ENCODE measurements around the gene SH2D6.
A peak's percentile ranks its signal among the peaks of the same experiment; 100 is the strongest.
"Not testable (repeated sequence)": the region's sequence is repeated elsewhere in the genome, so short reads cannot be mapped to it uniquely, and the experiment has no call there.

Gene SH2D6

GRCh38 chr2:85409845-85410583 is 8.5 kb upstream of the SH2D6 start, which contains the start of gene CAPG:
CAPG (minus strand) TSS chr2:85410366; CDS start chr2:85402145, 8,221 bp downstream.
- peak within 1 kb of the TSS; percentile 82 for H3K27ac Mint-ChIP-seq

DNA sequence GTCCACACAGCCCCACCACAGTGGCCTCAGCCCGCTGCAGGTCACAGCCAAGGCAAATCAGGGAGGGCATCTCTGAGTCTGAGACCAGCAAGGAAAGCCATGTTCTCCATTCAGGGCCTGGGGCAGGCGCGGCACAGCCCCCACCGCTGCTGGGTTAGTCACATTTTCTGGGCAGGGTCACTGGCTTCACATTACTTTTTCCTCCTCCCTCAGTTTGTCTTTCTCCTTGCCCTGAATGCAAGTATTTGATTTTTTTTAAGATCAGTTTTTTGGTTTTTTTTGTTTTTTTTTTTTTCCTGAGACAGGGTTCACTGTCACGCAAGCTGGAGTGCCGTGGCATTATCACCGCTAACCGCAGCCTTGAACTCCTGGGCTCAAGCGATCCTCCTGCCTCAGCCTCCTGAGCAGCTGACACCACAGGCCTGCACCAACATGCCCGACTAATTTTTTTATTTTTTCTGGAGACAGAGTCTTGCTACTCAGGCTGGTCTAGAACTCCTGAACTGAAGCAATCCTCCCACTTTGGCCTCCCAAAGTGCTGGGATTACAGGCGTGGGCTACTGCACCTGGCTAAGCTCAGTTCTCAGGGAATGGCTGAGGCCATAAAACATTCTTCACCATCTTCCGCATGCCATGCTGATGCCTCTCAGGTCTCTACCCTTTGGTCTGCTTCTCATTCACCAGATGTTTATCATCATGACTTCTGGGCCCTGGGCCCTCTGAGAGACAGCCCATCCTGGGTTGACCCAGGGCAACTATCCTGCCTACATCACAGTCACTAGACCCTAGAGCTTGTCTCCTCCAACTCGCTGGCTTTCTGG is 7.7 kb upstream of the SH2D6 start:
- no peaks in the 10 kb centered on the region for H3K9me3 Mint-ChIP-seq
- peaks cover 55% of the 10 kb centered on the region for H3K4me1 Mint-ChIP-seq (ENCODE audit: low read depth)
- H3K36me3 Mint-ChIP-seq (ENCODE audit: low read depth), result peaks cover 6% of the 10 kb centered on the region
- peaks cover 4% of the 10 kb centered on the region for H3K27me3 Mint-ChIP-seq (ENCODE audit: low read depth)
- H3K4me3 Mint-ChIP-seq, result peak overlapping the region; percentile 86
- peak overlapping the region; percentile 82 for H3K27ac Mint-ChIP-seq

More at GRCh38 chr2:85409845-85410583, 8.5 kb upstream of the SH2D6 start, which contains the start of gene CAPG:
- H3K9me3 Mint-ChIP-seq, result peaks cover 5% of the 10 kb centered on the region
- H3K4me1 Mint-ChIP-seq (ENCODE audit: low read depth), result peaks cover 58% of the 10 kb centered on the region
- peaks cover 12% of the 10 kb centered on the region for H3K36me3 Mint-ChIP-seq (ENCODE audit: low read depth)
- H3K4me3 Mint-ChIP-seq, result peak within 1 kb of the TSS; percentile 86
- H3K27me3 Mint-ChIP-seq (ENCODE audit: low read depth), result peaks cover 4% of the 10 kb centered on the region

DNA sequence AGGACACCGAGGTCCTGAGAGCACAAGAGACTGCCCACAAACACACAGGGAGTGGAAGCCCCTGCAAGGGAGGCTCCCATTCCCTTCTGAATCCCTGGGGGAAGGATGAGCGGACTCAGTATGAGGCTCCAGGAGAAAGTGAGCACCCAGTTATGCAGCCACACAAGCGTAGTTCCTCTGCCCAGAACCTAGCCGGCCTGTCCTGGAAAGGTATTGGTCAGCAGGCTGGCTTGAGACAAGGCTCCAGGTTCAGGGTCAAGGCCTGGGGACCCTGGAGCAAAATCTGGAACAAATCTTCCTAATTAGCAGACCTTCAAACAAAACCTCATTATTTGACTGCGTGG is 7.1 kb upstream of the SH2D6 start:
- H3K36me3 Mint-ChIP-seq (ENCODE audit: low read depth), result peaks cover 6% of the 10 kb centered on the region
- H3K27ac Mint-ChIP-seq, result no peak overlapping the region
- peaks cover 50% of the 10 kb centered on the region for H3K4me1 Mint-ChIP-seq (ENCODE audit: low read depth)
- H3K9me3 Mint-ChIP-seq, result no peaks in the 10 kb centered on the region
- H3K27me3 Mint-ChIP-seq (ENCODE audit: low read depth), result peaks cover 4% of the 10 kb centered on the region
- H3K4me3 Mint-ChIP-seq, result peak overlapping the region; percentile 52

- H3K4me1 Mint-ChIP-seq (ENCODE audit: low read depth), result peaks cover 41% of the 10 kb centered on the region
- peaks cover 4% of the 10 kb centered on the region for H3K27me3 Mint-ChIP-seq (ENCODE audit: low read depth)
- H3K9me3 Mint-ChIP-seq, result no peaks in the 10 kb centered on the region
- peak overlapping the region; percentile 71 for H3K27ac Mint-ChIP-seq
- no peaks in the 10 kb centered on the region for H3K36me3 Mint-ChIP-seq (ENCODE audit: low read depth)
- peak overlapping the region; percentile 74 for H3K4me3 Mint-ChIP-seq
Measured at GRCh38 chr2:85413592-85414420, 4.7 kb upstream of the SH2D6 start.

GRCh38 chr2:85414421-85414759 is 4.1 kb upstream of the SH2D6 start:
- H3K27me3 Mint-ChIP-seq (ENCODE audit: low read depth); H3K4me3 Mint-ChIP-seq; H3K9me3 Mint-ChIP-seq; H3K27ac Mint-ChIP-seq; H3K36me3 Mint-ChIP-seq (ENCODE audit: low read depth): not testable (repeated sequence)
- H3K4me1 Mint-ChIP-seq (ENCODE audit: low read depth), result peaks cover 43% of the 10 kb centered on the region

- Mint-ChIP-seq H3K9me3 (no peaks in the 10 kb centered on the region), H3K4me1 (ENCODE audit: low read depth) (peaks cover 42% of the 10 kb centered on the region), H3K4me3 (no peak overlapping the region), H3K36me3 (ENCODE audit: low read depth) (no peaks in the 10 kb centered on the region), H3K27ac (no peak overlapping the region), H3K27me3 (ENCODE audit: low read depth) (peaks cover 4% of the 10 kb centered on the region)
Measured at GRCh38 chr2:85414761-85415553, 3.6 kb upstream of the SH2D6 start.

GRCh38 chr2:85415980-85416650 is 2.4 kb upstream of the SH2D6 start:
- Mint-ChIP-seq H3K4me3 (no peak overlapping the region), H3K4me1 (ENCODE audit: low read depth) (peaks cover 40% of the 10 kb centered on the region), H3K27ac (no peak overlapping the region), H3K27me3 (ENCODE audit: low read depth) (peaks cover 4% of the 10 kb centered on the region), H3K36me3 (ENCODE audit: low read depth) (no peaks in the 10 kb centered on the region), H3K9me3 (no peaks in the 10 kb centered on the region)

GRCh38 chr2:85419009-85419675 is 628 bp downstream of the SH2D6 start:
- Mint-ChIP-seq H3K4me3 (peak overlapping the region; percentile 92), H3K4me1 (ENCODE audit: low read depth) (peaks cover 31% of the 10 kb centered on the region), H3K27me3 (ENCODE audit: low read depth) (no peaks in the 10 kb centered on the region), H3K36me3 (ENCODE audit: low read depth) (no peaks in the 10 kb centered on the region), H3K27ac (peak overlapping the region; percentile 97), H3K9me3 (no peaks in the 10 kb centered on the region)

DNA sequence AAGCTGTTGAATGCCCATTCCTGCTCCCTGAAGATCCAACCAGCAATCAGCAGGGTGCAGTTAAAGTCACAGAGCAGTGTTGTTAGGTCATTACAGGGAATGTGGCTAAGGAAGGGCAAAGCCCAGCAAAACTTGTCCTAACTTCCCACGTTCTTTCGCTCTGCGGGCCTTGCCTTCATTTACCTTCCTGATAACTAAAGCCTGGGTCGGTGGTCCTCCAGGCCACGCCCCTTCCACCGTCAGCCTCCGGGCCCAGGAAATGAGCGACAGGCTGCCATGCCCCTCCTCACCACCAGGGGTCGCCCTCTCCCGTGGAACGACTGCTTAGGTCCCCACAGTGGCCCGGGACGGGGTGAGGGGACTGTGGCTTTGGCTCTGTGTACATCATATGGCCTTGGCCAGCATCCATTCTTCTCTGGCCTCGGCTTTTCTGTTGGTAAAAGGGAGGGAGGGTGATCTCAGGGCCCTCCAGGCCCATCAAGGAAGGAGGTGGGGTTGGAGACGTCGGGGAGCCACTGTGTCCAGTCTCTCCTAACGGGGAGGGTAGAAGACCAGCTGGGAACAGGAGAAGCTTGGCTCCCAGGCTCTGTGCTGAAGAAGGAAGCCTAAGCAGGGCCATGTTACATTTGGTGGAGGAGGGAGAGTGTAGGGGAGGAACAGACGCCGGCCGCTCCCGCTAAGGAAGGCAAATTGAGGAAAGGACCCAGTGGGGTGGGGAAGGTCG is 2.2 kb downstream of the SH2D6 start:
- H3K36me3 Mint-ChIP-seq (ENCODE audit: low read depth), result no peaks in the 10 kb centered on the region
- H3K9me3 Mint-ChIP-seq, result no peaks in the 10 kb centered on the region
- peaks cover 20% of the 10 kb centered on the region for H3K4me1 Mint-ChIP-seq (ENCODE audit: low read depth)
- H3K27ac Mint-ChIP-seq, result peak overlapping the region; percentile 89
- H3K4me3 Mint-ChIP-seq, result peak overlapping the region; percentile 80
- no peaks in the 10 kb centered on the region for H3K27me3 Mint-ChIP-seq (ENCODE audit: low read depth)

GRCh38 chr2:85421260-85422071 is 3.0 kb downstream of the SH2D6 start:
- no peak overlapping the region for H3K4me3 Mint-ChIP-seq
- H3K4me1 Mint-ChIP-seq (ENCODE audit: low read depth), result peaks cover 20% of the 10 kb centered on the region
- H3K9me3 Mint-ChIP-seq, result no peaks in the 10 kb centered on the region
- H3K36me3 Mint-ChIP-seq (ENCODE audit: low read depth), result no peaks in the 10 kb centered on the region
- peak overlapping the region; percentile 89 for H3K27ac Mint-ChIP-seq
- peaks cover 4% of the 10 kb centered on the region for H3K27me3 Mint-ChIP-seq (ENCODE audit: low read depth)

DNA sequence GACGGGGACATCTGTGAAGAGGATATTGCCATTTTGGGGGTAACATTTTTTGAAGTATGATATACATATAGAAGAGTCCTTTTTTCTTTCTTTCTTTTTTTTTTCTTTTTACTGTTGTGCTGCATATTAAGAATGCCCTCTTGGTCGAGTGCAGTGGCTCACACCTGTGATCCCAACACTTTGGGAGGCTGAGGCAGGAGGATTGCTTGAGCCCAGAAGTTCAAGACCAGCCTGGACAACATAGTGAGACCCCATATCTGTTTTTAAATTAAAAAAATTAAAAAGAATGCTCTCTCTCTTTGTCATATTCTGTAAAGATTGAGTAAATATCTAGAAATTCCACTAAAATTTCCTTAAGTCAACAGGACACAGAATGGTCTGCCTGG is 3.6 kb downstream of the SH2D6 start:
- no peaks in the 10 kb centered on the region for H3K9me3 Mint-ChIP-seq
- H3K4me3 Mint-ChIP-seq, result no peak overlapping the region
- H3K4me1 Mint-ChIP-seq (ENCODE audit: low read depth), result peaks cover 20% of the 10 kb centered on the region
- H3K36me3 Mint-ChIP-seq (ENCODE audit: low read depth), result no peaks in the 10 kb centered on the region
- no peak overlapping the region for H3K27ac Mint-ChIP-seq
- H3K27me3 Mint-ChIP-seq (ENCODE audit: low read depth), result peaks cover 4% of the 10 kb centered on the region

DNA sequence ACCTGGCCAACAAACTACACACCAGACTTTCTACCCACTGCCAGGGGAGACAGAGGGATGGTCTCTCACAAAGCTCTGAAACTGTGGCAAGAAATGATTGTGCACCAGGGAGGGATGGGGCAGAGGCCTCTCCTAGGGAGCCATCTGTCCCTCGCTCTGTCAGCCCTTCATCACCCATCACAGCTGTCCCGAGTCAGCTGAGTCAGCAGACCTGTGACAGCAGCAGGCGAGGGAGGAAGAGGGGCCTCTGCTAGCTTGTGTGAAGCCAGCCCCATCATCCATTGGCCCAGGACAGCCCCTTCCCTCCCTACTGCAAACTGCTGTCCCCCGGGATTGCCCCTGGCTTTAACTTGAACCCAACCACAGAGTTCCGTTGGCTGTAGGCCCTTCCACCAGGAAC is 5.0 kb downstream of the SH2D6 start:
- Mint-ChIP-seq H3K4me1 (ENCODE audit: low read depth) (peaks cover 20% of the 10 kb centered on the region), H3K27me3 (ENCODE audit: low read depth) (peaks cover 4% of the 10 kb centered on the region), H3K27ac (no peak overlapping the region), H3K36me3 (ENCODE audit: low read depth) (no peaks in the 10 kb centered on the region), H3K4me3 (no peak overlapping the region), H3K9me3 (no peaks in the 10 kb centered on the region)
